SK-N-SH (cell line): ENCODE results near the gene EFHD1. TPM values are rescaled to one million over a fixed set of nuclear protein-coding genes. Genes with fewer than 3 reads are reported as not detected.

ENCODE experiments used
- CTCF ChIA-PET: fragments of 300-600, 350-600 bp; formaldehyde crosslinking; extraction: SDS; loops from one replicate; lab custom pipeline; 2021; lab: Yijun Ruan, JAX
- POLR2A ChIA-PET: fragments of 350-600 bp; sonication (Branson Sonifier 250); formaldehyde crosslinking; extraction: SDS; loops from one replicate; lab custom pipeline; 2020; ENCODE audit warnings: antibody characterized with exemption, inconsistent platforms; lab: Yijun Ruan, JAX
- DNase-seq: peaks from one replicate; pipeline ENCODE4 v3.0.0; 2012
- H2AFZ ChIP-seq: fragments of 200-600 bp; sonication (generic); 2 replicates; pipeline ENCODE4 v1.8.1; 2016; ENCODE audit warnings: antibody characterized with exemption, mild to moderate bottlenecking, low read depth
- H3F3A ChIP-seq: fragments of 200-600 bp; sonication (generic); replicated peaks from 2 replicates; pipeline ENCODE3; 2016; ENCODE audit warnings: antibody characterized with exemption, mild to moderate bottlenecking; ENCODE audit not compliant: insufficient read depth
- H3K27ac ChIP-seq, 2 experiments: fragments of 200-500 bp in 1 of 2; fragments of 200-600 bp in 1 of 2; sonication (Bioruptor generic) in 1 of 2; sonication (generic), shearing (Covaris generic) in 1 of 2; 2 replicates each; pipeline versions ENCODE4 v1.5.1 to v1.6.1; 2014 to 2016; ENCODE audit warnings: low read depth in 2 of 2, inconsistent platforms in 1 of 2, low read length in 1 of 2, mild to moderate bottlenecking in 1 of 2, mixed read lengths in 1 of 2
- H3K27me3 ChIP-seq: fragments of 200-600 bp; sonication (generic), shearing (Covaris generic); 2 replicates; pipeline ENCODE4 v1.6.1; 2016; ENCODE audit warnings: mixed run types; ENCODE audit not compliant: insufficient read depth
- H3K36me3 ChIP-seq, 2 experiments: fragments of 200-500 bp in 1 of 2; fragments of 200-600 bp in 1 of 2; sonication (Bioruptor generic) in 1 of 2; sonication (generic) in 1 of 2; replicated peaks in 1 of 2; 2 replicates each; pipeline versions ENCODE3 to v1.5.1; 2014 to 2016; ENCODE audit warnings: low read length in 1 of 2, mild to moderate bottlenecking in 1 of 2; ENCODE audit not compliant: insufficient read depth in 2 of 2, control insufficient read depth in 1 of 2
- H3K4me1 ChIP-seq, 2 experiments: fragments of 200-500 bp in 1 of 2; fragments of 200-600 bp in 1 of 2; sonication (Bioruptor generic) in 1 of 2; sonication (generic), shearing (Covaris generic) in 1 of 2; 2 replicates each; pipeline versions ENCODE4 v1.5.1 to v1.6.1; 2014 to 2016; ENCODE audit warnings: low read depth in 1 of 2, low read length in 1 of 2, mixed run types in 1 of 2; ENCODE audit not compliant: insufficient read depth in 2 of 2, control insufficient read depth in 1 of 2
- H3K4me2 ChIP-seq: fragments of 200-600 bp; sonication (generic), shearing (Covaris generic); 2 replicates; pipeline ENCODE4 v1.6.1; 2017; ENCODE audit warnings: mixed run types
- H3K4me3 ChIP-seq, 2 experiments: fragments of 200-500 bp in 1 of 2; fragments of 200-600 bp in 1 of 2; sonication (Bioruptor generic) in 1 of 2; sonication (generic), shearing (Covaris generic) in 1 of 2; 2 replicates each; pipeline versions ENCODE4 v1.5.1 to v1.8.1; 2014 to 2016; ENCODE audit warnings: low read depth in 2 of 2, inconsistent platforms in 1 of 2, low read length in 1 of 2, mild to moderate bottlenecking in 1 of 2, mixed read lengths in 1 of 2, moderate library complexity in 1 of 2
- H3K79me2 ChIP-seq: fragments of 200-600 bp; sonication (generic); 2 replicates; pipeline ENCODE4 v1.8.1; 2017; ENCODE audit warnings: mild to moderate bottlenecking; ENCODE audit not compliant: insufficient read depth
- H3K9ac ChIP-seq: fragments of 200-600 bp; sonication (generic); 2 replicates; pipeline ENCODE4 v1.6.1; 2017; ENCODE audit warnings: mixed run types
- H3K9me2 ChIP-seq: fragments of 200-600 bp; sonication (generic); 2 replicates; pipeline ENCODE4 v1.6.1; 2017; ENCODE audit warnings: mixed run types
- H3K9me3 ChIP-seq: fragments of 200-600 bp; sonication (generic); 2 replicates; pipeline ENCODE4 v1.6.1; 2017; ENCODE audit warnings: mixed run types, mild to moderate bottlenecking, moderate library complexity
- H4K20me1 ChIP-seq: fragments of 200-600 bp; sonication (generic); 2 replicates; pipeline ENCODE4 v1.6.1; 2017; ENCODE audit warnings: mild to moderate bottlenecking, mixed run types; ENCODE audit not compliant: insufficient read depth
- CHD2 ChIP-seq: fragments of 150-350 bp; IDR thresholded peaks from 2 replicates; pipeline ENCODE4 v1.6.1; 2018; ENCODE audit warnings: low read length; ENCODE audit not compliant: partially characterized antibody
- CTCF ChIP-seq: fragments of 200-600 bp; sonication (generic); IDR thresholded peaks from 2 replicates; pipeline ENCODE4 v1.6.1; 2017; ENCODE audit warnings: antibody characterized with exemption, mild to moderate bottlenecking, moderate library complexity
- ELF1 ChIP-seq: IDR thresholded peaks from 2 replicates; pipeline ENCODE4 v1.4.0; 2012
- EZH2phosphoT487 ChIP-seq: fragments of 200-600 bp; sonication (generic); IDR thresholded peaks from 2 replicates; pipeline ENCODE4 v1.6.1; 2017; ENCODE audit warnings: low read depth, mixed run types, mild to moderate bottlenecking, antibody characterized with exemption, moderate library complexity, borderline replicate concordance
- FOXJ3 ChIP-seq: sonication (generic); formaldehyde crosslinking; IDR thresholded peaks from 2 replicates; pipeline ENCODE4 v1.5.1; 2020; ENCODE audit warnings: mild to moderate bottlenecking, missing genetic modification reagents
- FOXM1 ChIP-seq: IDR thresholded peaks from 2 replicates; pipeline ENCODE4 v1.4.0; 2012; ENCODE audit warnings: low read depth, mild to moderate bottlenecking
- GABPA ChIP-seq: IDR thresholded peaks from 2 replicates; pipeline ENCODE4 v1.4.0; 2012; ENCODE audit warnings: low read depth, mild to moderate bottlenecking
- JUND ChIP-seq: IDR thresholded peaks from 2 replicates; pipeline ENCODE4 v1.4.0; 2012
- MEF2A ChIP-seq: IDR thresholded peaks from 2 replicates; pipeline ENCODE4 v1.4.0; 2012; ENCODE audit warnings: low read depth, borderline replicate concordance
- POLR2AphosphoS5 ChIP-seq: IDR thresholded peaks from 2 replicates; pipeline ENCODE4 v1.6.1; 2012; ENCODE audit warnings: low read depth, low read length
- TAF1 ChIP-seq: IDR thresholded peaks from 2 replicates; pipeline ENCODE4 v1.6.1; 2012; ENCODE audit warnings: low read depth, mild to moderate bottlenecking, low read length, moderate library complexity, borderline replicate concordance
- TCF12 ChIP-seq: IDR thresholded peaks from 2 replicates; pipeline ENCODE4 v1.4.0; 2012
- TEAD4 ChIP-seq: IDR thresholded peaks from 2 replicates; pipeline ENCODE4 v1.4.0; 2012; ENCODE audit warnings: mild to moderate bottlenecking, borderline replicate concordance; ENCODE audit not compliant: insufficient read depth
- WGBS: methylation state at CpG from one replicate; pipeline ENCODE4 v1.1.6; 2017; ENCODE audit warnings: low lambda C conversion rate; 5-methylcytosine and 5-hydroxymethylcytosine counted together
- polyA plus RNA-seq, 3 experiments: library from polyadenylated mRNA; depleted of rRNA; stranded (reverse); fragments of >200 nt; gene quantifications; 2 replicates each; pipeline ENCODE4 v1.2.3, GENCODE V29; 2012
- TF ChIP-seq, protein P1 (sequence below): IDR thresholded peaks from 2 replicates; pipeline ENCODE4 v1.4.0; 2012; ENCODE audit warnings: low read depth, borderline replicate concordance

Gene EFHD1
- polyA plus RNA-seq, 1 of the 3 experiments (the other 2 are of a cell fraction), result not detected

- Histone ChIP-seq H3K9ac (no peak overlapping the region), H3F3A (no peaks in the 10 kb centered on the region), H3K36me3 (peaks cover 10 to 28% of the 10 kb centered on the region in 2 experiments), H3K4me2 (no peak overlapping the region), H3K27ac (no peak overlapping the region), H3K9me2 (no peaks in the 10 kb centered on the region), H3K4me3 (no peak overlapping the region), H2AFZ (no peak overlapping the region), H4K20me1 (peaks cover 42% of the 10 kb centered on the region), H3K27me3 (no peaks in the 10 kb centered on the region), H3K4me1 (no peaks in the 10 kb centered on the region; a peak in 1 of 4 replicates), H3K79me2 (peaks cover 99% of the 10 kb centered on the region), H3K9me3 (no peaks in the 10 kb centered on the region)
- WGBS, result 96% methylated on average over 2 of the region's 2 CpGs
- DNase-seq, result no peak
- POLR2A ChIA-PET, result no interaction called here
- TF ChIP-seq TCF12 (no peak), FOXM1 (no peak), EZH2phosphoT487 (no peak), GABPA (no peak), FOXJ3 (no peak), MEF2A (no peak), TEAD4 (no peak), TAF1 (no peak)
- TF ChIP-seq, protein P1, sequence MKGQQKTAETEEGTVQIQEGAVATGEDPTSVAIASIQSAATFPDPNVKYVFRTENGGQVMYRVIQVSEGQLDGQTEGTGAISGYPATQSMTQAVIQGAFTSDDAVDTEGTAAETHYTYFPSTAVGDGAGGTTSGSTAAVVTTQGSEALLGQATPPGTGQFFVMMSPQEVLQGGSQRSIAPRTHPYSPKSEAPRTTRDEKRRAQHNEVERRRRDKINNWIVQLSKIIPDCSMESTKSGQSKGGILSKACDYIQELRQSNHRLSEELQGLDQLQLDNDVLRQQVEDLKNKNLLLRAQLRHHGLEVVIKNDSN, result no peak
- CTCF ChIA-PET, result no interaction called here
These were observed 87.9 kb downstream of the EFHD1 start for GRCh38 chr2:232721261-232721660.

GRCh38 chr2:232721882-232722281 is 88.5 kb downstream of the EFHD1 start:
- Histone ChIP-seq H3K9me3 (no peaks in the 10 kb centered on the region), H4K20me1 (peaks cover 39% of the 10 kb centered on the region), H3K4me3 (no peak overlapping the region), H3K36me3 (peaks cover 10 to 26% of the 10 kb centered on the region in 2 experiments), H3K4me1 (no peaks in the 10 kb centered on the region; a peak in 1 of 4 replicates), H3F3A (no peaks in the 10 kb centered on the region), H3K9ac (no peak overlapping the region), H3K79me2 (peaks cover 97% of the 10 kb centered on the region), H2AFZ (no peak overlapping the region), H3K4me2 (no peak overlapping the region), H3K9me2 (no peaks in the 10 kb centered on the region), H3K27ac (no peak overlapping the region), H3K27me3 (no peaks in the 10 kb centered on the region)
- TF ChIP-seq ELF1 (no peak), FOXJ3 (no peak), CHD2 (no peak), TCF12 (no peak), CTCF (no peak), POLR2AphosphoS5 (no peak), GABPA (no peak), JUND (no peak)
- WGBS, result 93% methylated on average over 2 of the region's 2 CpGs
- no peak for DNase-seq
- CTCF ChIA-PET, result interaction anchor here (1.2 kb wide), 1 partner anchor 10 kb away, joined by 3 read pairs; no protein-coding TSS in a partner anchor
- POLR2A ChIA-PET, result no interaction called here
